OCI-LY3 (cell line): Measurements from ENCODE around the gene CCDC83.
A peak's percentile ranks its signal among the peaks of the same experiment; 100 is the strongest.

Experiments used
- H2AFZ ChIP-seq: fragments of 200-600, 300-600 bp; shearing (Covaris generic); 2 replicates; pipeline ENCODE4 v1.6.0; 2014; ENCODE audit warnings: antibody characterized with exemption, low read depth, low read length
- H3K27ac ChIP-seq: fragments of 200-600, 300-600 bp; sonication (generic); 2 replicates; pipeline ENCODE4 v1.5.1; 2014; ENCODE audit warnings: mild to moderate bottlenecking, low read length, moderate library complexity, mixed read lengths
- H3K27me3 ChIP-seq: fragments of 200-600, 300-600 bp; sonication (generic); 2 replicates; pipeline ENCODE4 v1.6.1; 2014; ENCODE audit warnings: low read depth, low read length, mixed read lengths
- H3K36me3 ChIP-seq: fragments of 200-600, 300-600 bp; sonication (generic); replicated peaks from 2 replicates; pipeline ENCODE3; 2014; ENCODE audit warnings: low read depth, low read length, mixed read lengths
- H3K4me1 ChIP-seq: fragments of 300-600, 200-600 bp; sonication (generic); 2 replicates; pipeline ENCODE4 v1.6.1; 2014; ENCODE audit warnings: low read length, mixed read lengths
- H3K4me2 ChIP-seq: fragments of 200-600, 300-600 bp; sonication (generic); 2 replicates; pipeline ENCODE4 v1.6.1; 2014; ENCODE audit warnings: low read length, mixed read lengths
- H3K4me3 ChIP-seq: fragments of 300-600, 200-600 bp; sonication (generic); 2 replicates; pipeline ENCODE4 v1.5.1; 2014; ENCODE audit warnings: antibody characterized with exemption, mild to moderate bottlenecking, low read length, moderate library complexity
- H3K79me2 ChIP-seq: fragments of 300-600, 200-600 bp; shearing (Covaris generic); 2 replicates; pipeline ENCODE4 v1.6.1; 2014; ENCODE audit warnings: mild to moderate bottlenecking, low read length, mixed read lengths
- H3K9ac ChIP-seq: fragments of 300-600, 200-600 bp; shearing (Covaris generic); 2 replicates; pipeline ENCODE4 v1.6.0; 2014; ENCODE audit warnings: mild to moderate bottlenecking, low read length, moderate library complexity
- H3K9me3 ChIP-seq: fragments of 200-600, 300-600 bp; shearing (Covaris generic); 2 replicates; pipeline ENCODE4 v1.6.1; 2014; ENCODE audit warnings: low read length, mixed read lengths; ENCODE audit not compliant: insufficient read depth
- H4K20me1 ChIP-seq: fragments of 200-600, 300-600 bp; sonication (generic); 2 replicates; pipeline ENCODE4 v1.6.1; 2016; ENCODE audit warnings: low read length, mixed read lengths; ENCODE audit not compliant: insufficient read depth
- EZH2phosphoT487 ChIP-seq: fragments of 200-600 bp; shearing (Covaris generic); IDR thresholded peaks from 2 replicates; pipeline ENCODE4 v1.6.1; 2018; ENCODE audit warnings: antibody characterized with exemption, mixed run types, low read depth
- TF ChIP-seq, protein P1 (sequence below): fragments of 200-600, 300-600 bp; sonication (generic); IDR thresholded peaks from 2 replicates; pipeline ENCODE4 v1.5.1; 2014; ENCODE audit warnings: antibody characterized with exemption, low read length, low read depth

Gene CCDC83

DNA sequence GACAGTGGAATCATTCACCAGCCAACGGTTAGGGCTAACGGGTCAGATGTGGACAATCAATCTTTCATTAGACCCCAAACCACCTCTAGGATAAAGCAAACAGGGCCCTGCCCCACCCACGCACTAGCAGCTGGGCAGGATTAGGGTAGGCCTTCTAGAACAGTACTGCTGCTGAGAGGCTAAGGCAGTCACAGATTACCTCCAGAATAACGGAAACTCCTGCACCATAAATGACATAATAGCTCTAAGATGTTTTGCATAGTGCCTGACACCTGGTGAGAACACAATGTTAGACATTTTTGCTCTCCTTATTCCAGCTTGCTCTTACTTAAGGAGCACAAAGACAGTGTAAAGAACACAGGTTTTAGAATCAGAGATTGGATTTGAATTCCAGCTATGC is 46.0 kb upstream of the CCDC83 start:
- H3K27ac ChIP-seq, result no peak overlapping the region
- H3K36me3 ChIP-seq, result no peaks in the 10 kb centered on the region
- H3K4me2 ChIP-seq, result no peak overlapping the region
- H3K9me3 ChIP-seq, result no peaks in the 10 kb centered on the region
- TF ChIP-seq EZH2phosphoT487, result no peak
- TF ChIP-seq, protein P1, sequence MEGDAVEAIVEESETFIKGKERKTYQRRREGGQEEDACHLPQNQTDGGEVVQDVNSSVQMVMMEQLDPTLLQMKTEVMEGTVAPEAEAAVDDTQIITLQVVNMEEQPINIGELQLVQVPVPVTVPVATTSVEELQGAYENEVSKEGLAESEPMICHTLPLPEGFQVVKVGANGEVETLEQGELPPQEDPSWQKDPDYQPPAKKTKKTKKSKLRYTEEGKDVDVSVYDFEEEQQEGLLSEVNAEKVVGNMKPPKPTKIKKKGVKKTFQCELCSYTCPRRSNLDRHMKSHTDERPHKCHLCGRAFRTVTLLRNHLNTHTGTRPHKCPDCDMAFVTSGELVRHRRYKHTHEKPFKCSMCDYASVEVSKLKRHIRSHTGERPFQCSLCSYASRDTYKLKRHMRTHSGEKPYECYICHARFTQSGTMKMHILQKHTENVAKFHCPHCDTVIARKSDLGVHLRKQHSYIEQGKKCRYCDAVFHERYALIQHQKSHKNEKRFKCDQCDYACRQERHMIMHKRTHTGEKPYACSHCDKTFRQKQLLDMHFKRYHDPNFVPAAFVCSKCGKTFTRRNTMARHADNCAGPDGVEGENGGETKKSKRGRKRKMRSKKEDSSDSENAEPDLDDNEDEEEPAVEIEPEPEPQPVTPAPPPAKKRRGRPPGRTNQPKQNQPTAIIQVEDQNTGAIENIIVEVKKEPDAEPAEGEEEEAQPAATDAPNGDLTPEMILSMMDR, result no peak
- no peak overlapping the region for H2AFZ ChIP-seq
- H3K27me3 ChIP-seq, result peaks cover 17% of the 10 kb centered on the region
- no peaks in the 10 kb centered on the region for H3K79me2 ChIP-seq
- H3K4me3 ChIP-seq, result no peak overlapping the region
- H3K4me1 ChIP-seq, result no peaks in the 10 kb centered on the region
- H4K20me1 ChIP-seq, result no peaks in the 10 kb centered on the region
- no peak overlapping the region for H3K9ac ChIP-seq

DNA sequence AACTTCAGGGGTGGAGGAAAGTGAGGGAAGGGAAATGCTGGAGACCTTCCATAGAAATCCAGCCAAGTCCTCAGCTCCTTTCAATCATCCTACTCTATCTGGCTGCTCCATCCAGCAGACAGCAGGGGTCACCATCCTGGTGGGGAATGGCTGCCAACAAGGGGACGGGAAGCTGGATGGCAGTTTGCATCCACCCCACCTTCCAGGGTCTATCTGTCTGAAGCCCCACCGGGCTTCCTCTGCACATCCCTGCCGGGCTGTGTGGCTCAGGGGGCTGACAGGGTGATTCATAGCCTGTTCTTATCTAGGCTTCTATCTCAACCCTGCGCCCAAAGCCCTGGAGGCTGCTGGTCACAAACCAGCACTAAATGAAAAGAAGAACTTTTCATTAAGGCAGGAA is 45.3 kb upstream of the CCDC83 start:
- no peak overlapping the region for H3K4me2 ChIP-seq
- no peak overlapping the region for H3K4me3 ChIP-seq
- no peaks in the 10 kb centered on the region for H3K4me1 ChIP-seq
- no peaks in the 10 kb centered on the region for H4K20me1 ChIP-seq
- no peaks in the 10 kb centered on the region for H3K9me3 ChIP-seq
- no peaks in the 10 kb centered on the region for H3K79me2 ChIP-seq
- H3K9ac ChIP-seq, result no peak overlapping the region
- no peak overlapping the region for H2AFZ ChIP-seq
- no peaks in the 10 kb centered on the region for H3K36me3 ChIP-seq
- peaks cover 17% of the 10 kb centered on the region for H3K27me3 ChIP-seq
- H3K27ac ChIP-seq, result no peak overlapping the region
- TF ChIP-seq, protein P1, result peak; percentile 28
- TF ChIP-seq EZH2phosphoT487, result no peak

DNA sequence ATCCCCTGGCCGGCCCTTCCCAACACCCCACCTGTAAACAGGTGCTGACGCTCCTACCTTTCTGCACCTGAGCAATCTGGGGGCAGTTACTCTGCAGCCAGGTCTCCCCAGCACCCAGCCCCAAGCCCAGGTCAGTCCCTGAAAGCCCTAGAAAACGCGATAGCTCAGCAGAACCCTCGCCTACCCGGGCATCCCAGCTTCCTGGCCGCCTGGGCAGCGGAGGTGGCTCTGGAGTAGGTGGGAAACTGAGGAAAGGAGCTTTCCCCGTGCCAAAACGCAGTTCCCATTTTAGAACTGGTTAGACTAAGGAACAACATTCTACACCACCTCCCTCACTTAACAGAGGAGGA is 44.7 kb upstream of the CCDC83 start:
- H3K4me3 ChIP-seq, result peak overlapping the region; percentile 74
- no peaks in the 10 kb centered on the region for H3K79me2 ChIP-seq
- no peak overlapping the region for H3K27ac ChIP-seq
- peak overlapping the region; percentile 66 for H3K4me2 ChIP-seq
- H2AFZ ChIP-seq, result peak overlapping the region; percentile 22; the same call in 1 of the 2 replicates
- TF ChIP-seq, protein P1, result no peak
- no peak for TF ChIP-seq EZH2phosphoT487
- H4K20me1 ChIP-seq, result no peaks in the 10 kb centered on the region
- peaks cover 17% of the 10 kb centered on the region for H3K27me3 ChIP-seq
- H3K9me3 ChIP-seq, result no peaks in the 10 kb centered on the region
- no peaks in the 10 kb centered on the region for H3K36me3 ChIP-seq
- H3K9ac ChIP-seq, result peak overlapping the region; percentile 11; the same call in 1 of the 2 replicates
- H3K4me1 ChIP-seq, result no peaks in the 10 kb centered on the region

- Histone ChIP-seq H3K27me3 (peaks cover 17% of the 10 kb centered on the region), H3K27ac (no peak within 1 kb of the TSS), H4K20me1 (no peaks in the 10 kb centered on the region), H3K79me2 (no peaks in the 10 kb centered on the region), H3K36me3 (no peaks in the 10 kb centered on the region), H3K9me3 (no peaks in the 10 kb centered on the region), H3K4me1 (no peaks in the 10 kb centered on the region), H3K4me3 (peak within 1 kb of the TSS; percentile 74), H2AFZ (peak within 1 kb of the TSS; percentile 58; the same call in 1 of the 2 replicates), H3K9ac (peak within 1 kb of the TSS; percentile 12; the same call in 1 of the 2 replicates), H3K4me2 (peak within 1 kb of the TSS; percentile 66)
- TF ChIP-seq, protein P1, result no peak
- TF ChIP-seq EZH2phosphoT487, result no peak
Measured at GRCh38 chr11:85810871-85811611, 44.1 kb upstream of the CCDC83 start, which contains the start of gene SYTL2. Gene SYTL2 (minus strand): TSS chr11:85811141. CDS start chr11:85757725, 53,416 bp downstream.
